HG03520 (cell line): ENCODE data around the gene DCST1.
"Not testable (repeated sequence)": the region's sequence is repeated elsewhere in the genome, so short reads cannot be mapped to it uniquely, and the experiment has no call there.

Experiments
- ATAC-seq: cut with Tn5 transposase; IDR thresholded peaks from one replicate; pipeline ENCODE4 v1.9.1; 2021; ENCODE audit warnings: mild to moderate bottlenecking, moderate library complexity; ENCODE audit not compliant: unreplicated experiment

The DCST1 gene, protein sequence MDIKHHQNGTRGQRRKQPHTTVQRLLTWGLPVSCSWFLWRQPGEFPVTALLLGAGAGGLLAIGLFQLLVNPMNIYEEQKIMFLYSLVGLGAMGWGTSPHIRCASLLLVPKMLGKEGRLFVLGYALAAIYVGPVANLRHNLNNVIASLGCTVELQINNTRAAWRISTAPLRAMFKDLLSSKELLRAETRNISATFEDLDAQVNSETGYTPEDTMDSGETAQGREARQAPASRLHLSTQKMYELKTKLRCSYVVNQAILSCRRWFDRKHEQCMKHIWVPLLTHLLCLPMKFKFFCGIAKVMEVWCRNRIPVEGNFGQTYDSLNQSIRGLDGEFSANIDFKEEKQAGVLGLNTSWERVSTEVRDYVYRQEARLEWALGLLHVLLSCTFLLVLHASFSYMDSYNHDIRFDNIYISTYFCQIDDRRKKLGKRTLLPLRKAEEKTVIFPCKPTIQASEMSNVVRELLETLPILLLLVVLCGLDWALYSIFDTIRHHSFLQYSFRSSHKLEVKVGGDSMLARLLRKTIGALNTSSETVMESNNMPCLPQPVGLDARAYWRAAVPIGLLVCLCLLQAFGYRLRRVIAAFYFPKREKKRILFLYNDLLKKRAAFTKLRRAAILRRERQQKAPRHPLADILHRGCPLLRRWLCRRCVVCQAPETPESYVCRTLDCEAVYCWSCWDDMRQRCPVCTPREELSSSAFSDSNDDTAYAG

DNA sequence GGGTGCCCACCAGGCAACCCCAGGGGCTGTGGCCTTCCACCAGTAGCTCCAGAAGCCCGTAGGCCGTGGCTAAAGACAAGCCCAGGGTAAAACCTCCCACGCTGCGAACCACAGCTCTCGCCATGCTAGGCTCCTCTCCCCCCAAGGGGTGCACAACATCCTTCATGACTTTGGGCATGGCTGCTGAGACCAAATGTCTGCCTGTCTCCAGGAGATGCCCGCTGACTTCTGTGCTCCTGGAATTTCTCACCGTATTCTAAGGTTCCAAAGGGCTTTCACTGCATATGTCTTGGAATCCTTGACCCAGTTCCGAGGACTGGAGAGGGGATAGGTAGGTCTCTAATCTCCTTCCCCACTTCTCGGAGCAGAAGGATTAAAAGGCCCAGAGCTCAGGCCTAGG is at the start of gene DCST1, which contains the start of gene DCST2:
DCST1 (plus strand) TSS at position 301 of the 400 bp plus-strand sequence. CDS start 213 bp downstream, outside the sequence.
DCST2 (minus strand) TSS at position 258 of the 400 bp plus-strand sequence; CDS start at position 178, 80 bp downstream.
- no peak for ATAC-seq

DNA sequence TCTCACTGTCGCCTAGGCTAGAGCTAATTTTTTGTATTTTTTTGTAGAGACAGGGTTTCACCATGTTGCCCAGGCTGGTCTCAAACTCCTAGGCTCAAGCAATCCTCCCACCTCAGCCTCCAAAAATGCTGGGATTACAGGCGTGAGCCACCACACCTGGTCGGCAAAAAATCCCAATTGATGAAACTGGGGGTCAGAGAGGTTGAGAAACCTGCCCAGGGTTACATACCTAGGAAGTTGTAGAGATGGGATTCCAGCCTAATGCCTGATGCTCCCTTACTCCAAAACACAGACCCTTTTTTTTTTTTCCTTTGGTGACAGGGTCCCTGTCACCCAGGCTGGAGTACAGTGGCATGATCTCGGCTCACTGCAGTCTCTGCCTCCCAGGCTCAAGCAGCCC is 46.9 kb upstream of the DCST1 start:
- ATAC-seq = not testable (repeated sequence)

DNA sequence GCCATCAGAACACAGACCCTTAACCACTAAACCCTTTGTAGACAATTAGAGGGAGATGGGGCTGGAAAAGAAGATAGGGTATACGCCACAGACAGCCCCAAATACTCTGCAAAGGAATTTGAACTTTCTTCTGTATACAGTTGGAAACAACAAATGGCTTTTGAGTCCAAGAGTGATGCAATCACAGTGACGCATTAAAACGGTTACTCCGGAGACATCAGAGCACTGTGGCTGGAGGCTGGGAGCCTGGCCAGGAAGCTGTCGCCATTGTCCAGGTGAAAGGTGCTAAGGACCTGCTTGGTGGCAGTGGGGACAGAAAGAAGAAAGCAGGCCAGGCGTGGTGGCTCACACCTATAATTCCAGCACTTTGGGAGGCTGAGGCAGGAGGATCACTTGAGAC is 46.3 kb upstream of the DCST1 start:
- ATAC-seq = no peak

DNA sequence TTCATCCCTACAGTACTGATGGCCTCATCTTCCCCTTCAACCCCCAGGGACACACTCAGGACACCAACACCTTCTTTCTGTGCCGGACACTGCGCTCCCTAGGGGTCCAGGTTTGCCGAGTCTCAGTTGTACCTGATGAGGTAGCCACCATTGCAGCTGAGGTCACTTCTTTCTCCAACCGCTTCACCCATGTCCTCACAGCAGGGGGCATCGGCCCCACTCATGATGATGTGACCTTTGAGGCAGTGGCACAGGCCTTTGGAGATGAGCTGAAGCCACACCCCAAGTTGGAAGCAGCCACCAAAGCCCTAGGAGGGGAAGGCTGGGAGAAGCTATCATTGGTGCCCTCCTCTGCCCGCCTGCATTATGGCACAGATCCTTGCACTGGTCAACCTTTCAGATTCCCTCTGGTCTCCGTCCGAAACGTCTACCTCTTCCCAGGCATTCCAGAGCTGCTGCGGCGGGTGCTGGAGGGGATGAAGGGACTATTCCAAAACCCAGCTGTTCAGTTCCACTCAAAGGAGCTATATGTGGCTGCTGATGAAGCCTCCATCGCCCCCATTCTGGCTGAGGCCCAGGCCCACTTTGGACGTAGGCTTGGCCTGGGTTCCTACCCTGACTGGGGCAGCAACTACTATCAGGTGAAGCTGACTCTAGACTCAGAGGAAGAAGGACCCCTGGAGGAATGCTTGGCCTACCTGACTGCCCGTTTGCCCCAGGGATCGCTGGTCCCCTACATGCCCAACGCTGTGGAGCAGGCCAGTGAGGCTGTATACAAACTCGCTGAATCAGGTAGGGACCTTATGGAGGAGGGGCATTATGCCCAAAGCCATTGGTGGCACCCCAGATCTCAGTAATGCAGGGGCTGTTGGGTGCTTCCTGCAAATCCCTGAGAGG is 45.3 kb upstream of the DCST1 start:
- no peak for ATAC-seq

DNA sequence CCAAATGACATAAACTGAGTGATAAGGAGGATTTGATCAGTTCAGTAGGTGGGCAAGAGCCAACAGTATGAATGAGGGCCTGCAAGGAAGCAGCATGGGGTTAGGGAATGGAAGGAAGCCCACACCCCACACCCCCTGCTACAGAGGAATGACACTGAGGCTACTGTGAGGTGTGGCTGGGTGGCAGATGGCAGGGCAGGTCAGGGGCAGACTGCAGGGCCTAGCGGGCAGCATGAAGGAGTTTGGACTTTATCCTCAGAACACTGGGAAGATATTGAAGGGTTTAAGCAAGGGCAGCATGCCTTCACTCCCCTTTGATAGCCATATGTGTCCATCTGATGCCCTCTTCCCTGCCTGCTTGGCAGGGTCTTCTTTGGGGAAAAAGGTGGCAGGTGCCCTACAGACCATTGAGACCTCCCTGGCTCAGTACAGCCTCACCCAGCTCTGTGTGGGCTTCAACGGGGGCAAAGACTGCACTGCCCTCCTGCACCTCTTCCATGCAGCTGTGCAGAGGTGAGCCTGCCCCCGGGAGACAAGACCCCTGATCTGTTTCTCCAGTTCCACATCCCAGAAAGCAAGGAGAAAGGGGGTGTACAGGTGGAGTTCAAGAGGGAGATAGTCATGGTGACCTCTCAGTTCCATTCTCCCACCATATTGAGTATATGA is 44.3 kb upstream of the DCST1 start:
- ATAC-seq = no peak

DNA sequence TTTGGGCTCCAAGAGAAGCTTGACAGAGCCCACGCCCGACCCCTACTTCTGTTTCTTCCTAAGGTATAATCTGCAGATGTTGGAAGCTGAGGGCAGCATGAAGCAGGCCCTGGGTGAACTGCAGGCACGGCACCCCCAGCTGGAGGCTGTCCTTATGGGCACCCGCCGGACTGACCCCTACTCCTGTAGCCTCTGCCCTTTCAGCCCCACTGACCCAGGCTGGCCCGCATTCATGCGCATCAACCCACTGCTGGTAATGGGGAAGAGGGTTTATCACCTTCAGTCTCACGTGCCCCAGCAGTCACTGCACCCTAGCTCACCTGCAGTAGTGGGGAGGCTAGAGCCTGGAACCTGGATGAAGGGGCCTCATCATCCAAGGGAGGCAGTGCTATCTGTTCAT is 43.3 kb upstream of the DCST1 start:
- no peak for ATAC-seq

DNA sequence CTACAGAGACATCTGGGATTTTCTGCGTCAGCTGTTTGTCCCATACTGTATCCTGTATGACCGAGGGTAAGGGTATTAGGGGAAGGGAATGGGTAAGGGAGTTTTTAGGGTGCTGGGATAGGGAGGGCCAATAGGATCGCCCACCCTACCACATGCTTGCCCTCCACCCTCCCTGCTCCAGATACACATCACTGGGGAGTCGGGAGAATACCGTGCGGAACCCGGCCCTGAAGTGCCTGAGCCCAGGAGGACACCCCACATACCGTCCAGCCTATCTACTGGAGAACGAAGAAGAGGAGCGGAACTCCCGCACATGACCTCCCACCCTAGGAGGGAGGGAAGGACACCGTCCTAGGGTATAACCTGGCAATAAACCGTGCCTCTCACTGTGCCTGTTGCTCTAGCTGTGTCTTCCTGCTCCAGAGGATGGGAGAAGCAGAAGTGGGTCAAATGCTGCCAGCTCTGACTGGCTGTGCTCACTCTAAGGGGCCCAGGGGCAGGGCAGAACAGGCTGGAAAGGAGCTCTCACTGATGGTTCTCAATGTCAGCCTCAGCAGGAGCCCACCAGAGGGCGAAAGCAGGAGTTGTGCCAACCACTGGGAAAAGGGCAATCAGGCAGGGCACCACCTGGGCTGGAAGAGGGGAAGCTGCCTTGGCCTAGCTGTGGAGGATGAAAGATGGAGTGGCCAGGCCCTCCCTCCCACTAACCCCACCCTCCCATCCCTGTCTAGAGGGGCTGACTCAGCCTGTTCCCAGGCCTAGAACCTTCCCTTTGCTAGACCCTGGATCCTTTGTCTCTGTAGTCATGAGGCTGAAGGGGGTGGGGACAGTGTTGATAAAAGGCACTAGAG is 40.7 kb upstream of the DCST1 start:
- no peak for ATAC-seq

DNA sequence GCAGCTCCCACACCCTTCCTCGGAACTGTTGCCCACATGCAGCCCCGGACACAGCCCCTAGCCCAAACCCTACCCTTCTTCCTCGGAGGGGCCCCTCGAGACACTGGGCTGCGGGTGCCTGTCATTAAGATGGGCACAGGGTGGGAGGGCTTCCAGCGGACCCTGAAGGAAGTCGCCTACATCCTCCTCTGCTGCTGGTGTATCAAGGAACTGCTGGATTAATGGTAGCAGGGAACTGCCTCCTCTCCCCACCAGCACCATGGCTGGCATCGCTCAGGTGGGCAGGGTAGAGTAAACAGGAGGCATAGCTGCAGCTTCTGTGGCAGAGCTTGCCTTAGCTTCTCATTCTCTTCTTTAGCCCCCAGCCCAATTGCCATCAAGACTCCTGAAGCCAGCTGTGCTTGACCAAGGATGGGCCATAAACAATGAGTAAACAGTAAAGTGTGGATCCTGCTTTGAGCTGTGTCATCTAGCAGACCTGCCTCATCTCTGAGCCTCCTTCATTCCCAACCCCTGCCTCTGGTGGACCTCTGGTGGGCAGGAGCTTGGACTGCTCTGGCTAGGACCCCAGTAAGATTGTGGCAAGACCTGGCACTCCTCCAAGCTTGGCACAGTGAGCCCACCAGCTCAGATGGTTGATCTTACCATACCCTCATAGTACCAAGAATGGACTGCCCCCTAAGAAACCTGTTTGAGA is 39.9 kb upstream of the DCST1 start, which contains the start of gene LENEP:
LENEP (plus strand) TSS at position 15 of the 697 bp plus-strand sequence; CDS start at position 37, 22 bp downstream.
- no peak for ATAC-seq

DNA sequence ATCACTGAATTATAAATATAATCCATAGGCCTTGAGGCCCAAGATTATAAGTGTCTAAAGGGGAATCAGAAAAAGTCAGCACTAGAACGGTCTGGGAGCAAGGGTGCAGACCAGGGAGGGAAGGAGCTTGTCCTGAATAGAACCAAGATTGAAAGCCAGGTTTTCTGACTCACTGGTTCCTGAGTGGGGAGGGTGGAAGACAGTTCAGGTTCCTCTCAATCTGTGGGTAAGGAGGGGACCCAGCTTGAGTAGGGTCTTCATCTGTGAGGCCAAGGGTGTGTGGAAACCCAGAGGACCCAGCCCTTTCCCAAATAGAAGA is 39.4 kb upstream of the DCST1 start:
- no peak for ATAC-seq

DNA sequence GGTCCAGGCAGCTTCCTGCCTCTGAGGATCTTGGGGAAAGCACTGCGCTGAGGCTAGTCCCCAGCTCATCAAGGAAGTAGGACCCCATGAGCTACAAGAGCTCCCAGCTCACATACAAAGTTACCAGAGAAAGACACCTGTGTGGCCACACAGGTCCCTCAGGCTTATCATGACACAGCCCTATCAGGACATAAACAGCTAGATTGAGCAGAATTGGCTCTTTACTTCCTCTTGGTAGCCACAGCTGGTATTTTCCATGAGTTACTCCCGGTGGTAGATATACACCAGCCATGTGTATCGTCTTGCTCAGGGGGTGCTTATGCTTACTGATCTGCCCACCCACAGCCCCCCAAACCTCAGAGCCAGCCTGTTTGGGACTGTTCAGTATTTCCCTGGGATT is 39.0 kb upstream of the DCST1 start:
- no peak for ATAC-seq

DNA sequence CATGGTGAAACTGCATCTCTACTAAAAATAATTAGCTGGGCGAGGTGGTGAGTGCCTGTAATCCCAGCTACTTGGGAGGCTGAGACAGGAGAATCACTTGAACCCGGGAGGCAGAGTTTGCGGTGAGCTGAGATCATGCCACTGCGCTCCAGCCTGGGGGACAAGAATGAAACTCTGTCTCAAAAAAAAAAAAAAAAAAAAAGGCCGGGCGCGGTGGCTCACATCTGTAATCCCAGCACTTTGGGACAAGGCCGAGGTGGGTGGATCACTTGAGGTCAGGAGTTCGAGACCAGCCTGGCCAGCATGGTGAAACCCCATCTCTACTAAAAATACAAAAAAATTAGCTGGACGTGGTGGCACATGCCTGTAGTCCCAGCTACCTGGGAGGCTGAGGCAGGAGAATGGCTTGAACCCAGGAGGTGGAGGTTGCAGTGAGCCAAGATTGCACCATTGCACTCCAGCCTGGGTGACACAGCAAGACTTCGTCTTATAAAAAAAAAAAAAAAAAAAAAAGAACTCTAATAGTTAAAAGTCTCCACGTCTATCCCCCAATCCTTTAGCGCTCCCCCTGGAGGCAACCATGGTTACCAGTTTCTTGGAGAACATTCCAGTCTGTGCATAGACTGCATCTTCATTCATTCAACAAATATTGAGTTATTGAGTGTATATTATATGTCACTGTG is 38.2 kb upstream of the DCST1 start:
- not testable (repeated sequence) for ATAC-seq

DNA sequence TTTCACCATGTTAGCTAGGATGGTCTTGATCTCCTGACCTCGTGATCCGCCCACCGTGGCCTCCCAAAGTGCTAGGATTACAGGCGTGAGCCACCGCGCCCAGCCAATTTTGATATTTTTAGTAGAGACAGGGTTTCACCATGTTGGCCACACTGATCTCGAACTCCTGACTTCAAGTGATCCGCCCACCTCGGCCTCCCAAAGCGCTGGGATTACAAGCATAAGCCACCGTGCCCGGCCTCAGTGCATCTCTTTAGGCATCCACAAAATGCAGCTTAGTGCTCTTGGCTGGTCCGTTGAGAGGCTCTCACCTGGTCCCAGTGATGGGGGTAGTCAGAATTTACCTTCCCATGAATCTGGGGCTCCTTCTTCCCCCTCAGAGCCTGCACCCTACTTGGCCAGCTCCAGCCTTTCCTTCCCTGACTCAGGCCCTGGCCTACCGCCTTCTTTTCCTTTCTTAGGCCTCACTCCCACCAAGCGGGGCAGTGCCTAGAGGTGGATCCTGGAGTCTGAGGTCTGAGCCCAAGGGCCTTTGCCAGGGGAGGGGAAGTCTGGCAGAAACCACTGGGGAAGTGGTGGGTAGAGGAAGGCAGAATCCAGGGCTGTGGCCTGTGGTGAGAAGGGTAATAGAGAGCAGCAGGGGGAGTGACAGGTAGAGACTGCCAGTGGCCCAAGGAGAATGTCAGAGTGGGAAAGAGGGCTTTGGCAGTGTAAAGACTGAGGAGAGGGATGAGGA is 36.5 kb upstream of the DCST1 start:
- no peak for ATAC-seq

DNA sequence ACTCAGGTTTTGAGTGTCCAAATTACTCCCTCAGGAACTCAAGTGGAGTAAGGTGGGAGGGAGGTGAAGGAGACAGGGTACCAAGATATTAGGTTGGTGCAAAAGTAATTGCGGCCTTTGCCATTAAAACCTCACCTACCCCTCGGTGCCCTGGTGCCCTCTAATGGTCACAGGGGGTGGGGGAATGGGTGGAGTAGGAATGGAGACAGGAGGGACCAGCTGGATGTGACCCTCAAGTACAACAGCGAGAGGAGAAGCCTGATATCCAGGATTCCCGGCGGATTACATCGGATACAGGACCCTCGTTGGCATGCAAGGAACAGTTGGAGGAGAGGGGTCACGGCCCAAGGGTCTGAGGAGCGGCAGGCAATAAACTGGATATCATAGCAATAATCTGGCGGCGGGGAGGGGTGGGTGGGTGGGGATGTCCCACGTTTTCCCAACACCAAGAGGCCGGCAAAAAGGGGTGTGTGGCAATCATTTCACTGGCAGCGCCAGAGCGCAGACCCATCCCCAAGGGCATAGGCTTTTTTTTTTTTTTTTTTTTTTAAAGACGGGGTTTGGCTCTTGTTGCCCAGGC is 35.3 kb upstream of the DCST1 start:
- no peak for ATAC-seq

DNA sequence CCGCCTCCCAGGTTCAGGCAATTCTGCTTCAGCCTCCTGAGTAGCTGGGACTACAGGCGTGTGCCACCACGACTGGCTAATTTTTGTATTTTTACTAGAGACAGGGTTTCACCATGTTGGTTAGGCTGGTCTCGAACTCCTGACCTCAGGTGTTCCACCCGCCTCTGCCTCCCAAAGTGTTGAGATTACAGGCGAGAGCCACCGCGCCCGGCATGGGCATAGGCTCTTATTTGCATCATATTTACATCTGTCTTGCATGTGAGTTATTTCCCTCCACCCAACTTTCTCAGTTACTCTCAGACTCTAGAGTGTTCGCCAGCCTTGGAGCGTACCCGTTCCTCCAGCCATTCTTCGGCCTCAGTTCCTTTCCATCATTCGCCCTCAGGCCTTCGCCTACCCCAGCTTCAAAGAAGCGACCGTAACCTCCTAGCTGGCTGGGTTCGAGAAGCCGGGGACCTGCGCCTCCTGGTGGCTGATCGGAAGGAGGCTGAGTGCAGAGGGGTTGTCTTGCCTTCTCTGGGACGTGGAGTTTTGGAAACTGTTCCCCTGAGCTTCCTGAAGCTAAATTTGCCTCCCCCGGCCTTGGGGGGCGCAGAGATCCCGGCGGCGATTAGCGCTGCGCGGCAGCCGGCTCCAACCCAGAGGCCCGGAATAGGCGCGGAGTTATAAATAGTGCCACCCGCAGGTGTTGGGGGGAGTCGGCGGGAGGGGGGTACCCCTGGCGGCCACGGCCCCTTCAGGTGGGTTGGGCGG is 34.6 kb upstream of the DCST1 start:
- ATAC-seq = no peak

DNA sequence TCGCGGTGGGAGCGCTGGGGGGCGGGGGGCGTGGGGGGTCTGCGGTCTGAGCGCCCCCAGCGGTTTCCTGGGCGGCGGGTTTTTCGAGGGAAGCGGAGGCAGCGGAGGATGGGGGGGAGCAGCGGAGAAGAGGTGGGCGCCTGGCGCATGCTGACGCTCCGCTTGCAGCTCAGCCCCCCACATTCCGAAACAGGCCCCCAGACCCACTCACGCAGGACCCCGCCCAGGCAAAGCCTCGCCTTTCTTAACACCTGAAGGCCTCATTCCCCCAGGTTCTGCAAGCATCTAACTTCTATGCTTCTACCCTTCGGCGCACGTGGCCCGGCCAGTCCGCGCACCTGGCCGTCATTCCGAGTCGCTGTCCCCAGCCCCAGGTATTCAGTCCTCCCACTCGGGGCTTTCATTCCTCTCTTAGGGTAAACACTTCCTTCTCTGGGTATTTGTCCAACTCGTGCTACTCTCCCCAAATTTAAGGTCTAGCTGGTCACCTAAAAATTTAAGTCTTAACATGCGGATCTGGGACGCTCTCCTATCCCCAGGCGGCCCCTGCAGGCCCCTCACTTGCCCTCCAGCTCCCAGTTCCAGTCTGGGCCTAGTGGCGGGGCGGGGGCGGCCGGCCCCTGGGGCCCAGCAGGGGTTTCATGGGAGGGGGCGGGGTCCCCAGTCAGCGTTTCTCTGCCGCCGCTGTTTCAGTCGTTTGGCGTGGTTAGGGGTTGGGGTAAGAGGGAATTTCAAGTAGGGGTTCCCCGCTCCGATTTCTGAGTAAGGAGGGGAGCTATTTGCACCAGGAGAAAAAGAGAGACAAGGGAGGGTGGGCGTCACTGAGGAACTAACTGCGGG is 33.8 kb upstream of the DCST1 start:
- no peak for ATAC-seq

DNA sequence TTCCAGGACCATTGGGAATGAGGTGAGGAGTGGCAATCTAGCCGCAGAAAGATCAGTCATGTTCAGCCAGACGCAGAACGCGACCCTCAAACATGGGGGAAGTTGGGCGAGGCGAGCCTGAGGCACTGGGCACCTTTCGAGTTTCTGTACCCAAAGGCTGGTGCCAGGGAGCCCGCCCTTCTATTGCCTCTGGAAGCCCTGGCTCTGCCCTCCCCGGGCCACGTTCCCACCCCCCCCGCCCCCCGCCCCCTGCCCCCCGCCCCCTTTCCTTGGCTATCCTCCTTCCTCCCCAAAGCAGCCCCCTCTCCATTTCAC is 33.3 kb upstream of the DCST1 start:
- ATAC-seq = no peak
